Measurements from ENCODE around the gene ATP2A3.

Gene ATP2A3

DNA sequence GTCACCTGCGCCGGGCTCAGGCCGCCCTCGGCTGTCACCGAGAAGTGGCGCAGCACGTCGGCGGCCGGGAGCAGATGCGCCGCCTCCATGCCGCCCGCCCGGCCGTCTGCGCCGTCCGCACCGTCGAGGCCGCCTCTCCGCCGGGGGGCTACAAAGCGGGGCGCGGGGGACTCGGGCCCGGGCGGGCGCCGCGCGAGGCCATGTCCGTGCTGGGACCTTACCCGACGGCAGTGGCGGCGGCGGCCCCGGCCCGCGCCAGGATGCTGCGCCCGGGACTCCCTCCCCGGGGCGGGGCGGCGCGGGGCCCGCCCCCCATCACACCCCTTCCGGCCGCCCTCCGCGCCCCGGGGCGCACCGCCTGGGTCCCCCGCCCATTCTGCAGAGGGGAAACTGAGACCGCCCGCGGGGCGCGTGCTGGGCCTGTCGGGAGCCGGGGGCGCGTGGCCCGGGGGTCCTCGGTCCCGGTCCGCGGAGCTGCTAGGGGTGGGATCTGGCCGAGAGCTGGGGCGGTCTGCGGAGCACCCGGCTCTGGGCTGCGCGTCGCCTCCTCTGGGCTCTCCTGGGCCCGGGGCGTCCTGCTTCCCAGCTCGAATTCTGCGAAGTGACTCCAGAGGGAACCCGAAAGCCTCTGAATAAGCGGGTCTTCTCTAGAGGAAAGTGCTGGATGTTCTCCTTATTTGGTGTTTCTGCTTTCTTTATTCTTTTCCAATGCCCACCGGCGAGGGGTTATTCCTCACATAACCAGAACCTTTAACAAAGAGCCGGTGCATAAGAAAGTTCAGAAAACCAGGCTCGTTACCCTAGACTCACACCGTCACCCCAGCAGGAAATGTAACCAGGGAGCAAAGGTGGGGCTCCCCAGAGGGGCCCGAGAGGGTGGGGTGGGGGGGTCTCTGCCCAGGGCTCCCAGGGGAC is at the start of gene ATP2A3:
Gene ATP2A3, minus strand, starts transcription at position 235 of the 915 bp plus-strand sequence. Its CDS starts 146 bp downstream, at position 89.
- Histone ChIP-seq H4K20me1 (ENCODE audit: insufficient read depth, low read length, poor library complexity, severe bottlenecking) (peaks cover 35% of the 10 kb centered on the region), H3K27me3 (ENCODE audit: insufficient read depth, low read length, poor library complexity, severe bottlenecking) (no peaks in the 10 kb centered on the region), H3K9ac (ENCODE audit: low read depth, low read length, poor library complexity, severe bottlenecking) (peak within 1 kb of the TSS; percentile 97), H3K4me1 (ENCODE audit: insufficient read depth, low read length, poor library complexity, severe bottlenecking) (peaks cover 45% of the 10 kb centered on the region), H3K9me3 (ENCODE audit: insufficient read depth, low read depth, low read length) (no peaks in the 10 kb centered on the region), H3K79me2 (ENCODE audit: insufficient read depth, low read length) (peaks cover 44% of the 10 kb centered on the region), H2AFZ (ENCODE audit: low read length) (peak within 1 kb of the TSS; percentile 29; the same call in 1 of the 2 replicates), H3K4me3 (ENCODE audit: low read length, poor library complexity, severe bottlenecking) (peak within 1 kb of the TSS; percentile 93), H3K9me2 (replicated peaks; ENCODE audit: low read depth, low read length) (no peaks in the 10 kb centered on the region), H3K4me2 (ENCODE audit: low read depth, low read length, poor library complexity, severe bottlenecking) (peak within 1 kb of the TSS; percentile 98), H3K36me3 (ENCODE audit: insufficient read depth, low read length) (no peaks in the 10 kb centered on the region), H3F3A (ENCODE audit: low read depth) (peaks cover 7% of the 10 kb centered on the region; the same call in 1 of the 2 replicates)
- TF ChIP-seq, protein P1, sequence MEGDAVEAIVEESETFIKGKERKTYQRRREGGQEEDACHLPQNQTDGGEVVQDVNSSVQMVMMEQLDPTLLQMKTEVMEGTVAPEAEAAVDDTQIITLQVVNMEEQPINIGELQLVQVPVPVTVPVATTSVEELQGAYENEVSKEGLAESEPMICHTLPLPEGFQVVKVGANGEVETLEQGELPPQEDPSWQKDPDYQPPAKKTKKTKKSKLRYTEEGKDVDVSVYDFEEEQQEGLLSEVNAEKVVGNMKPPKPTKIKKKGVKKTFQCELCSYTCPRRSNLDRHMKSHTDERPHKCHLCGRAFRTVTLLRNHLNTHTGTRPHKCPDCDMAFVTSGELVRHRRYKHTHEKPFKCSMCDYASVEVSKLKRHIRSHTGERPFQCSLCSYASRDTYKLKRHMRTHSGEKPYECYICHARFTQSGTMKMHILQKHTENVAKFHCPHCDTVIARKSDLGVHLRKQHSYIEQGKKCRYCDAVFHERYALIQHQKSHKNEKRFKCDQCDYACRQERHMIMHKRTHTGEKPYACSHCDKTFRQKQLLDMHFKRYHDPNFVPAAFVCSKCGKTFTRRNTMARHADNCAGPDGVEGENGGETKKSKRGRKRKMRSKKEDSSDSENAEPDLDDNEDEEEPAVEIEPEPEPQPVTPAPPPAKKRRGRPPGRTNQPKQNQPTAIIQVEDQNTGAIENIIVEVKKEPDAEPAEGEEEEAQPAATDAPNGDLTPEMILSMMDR (conservative IDR thresholded peaks at IDR 0.05; ENCODE audit: low read length): no peak
- no peak for TF ChIP-seq EZH2phosphoT487 (IDR thresholded peaks at IDR 0.05; ENCODE audit: borderline replicate concordance)

DNA sequence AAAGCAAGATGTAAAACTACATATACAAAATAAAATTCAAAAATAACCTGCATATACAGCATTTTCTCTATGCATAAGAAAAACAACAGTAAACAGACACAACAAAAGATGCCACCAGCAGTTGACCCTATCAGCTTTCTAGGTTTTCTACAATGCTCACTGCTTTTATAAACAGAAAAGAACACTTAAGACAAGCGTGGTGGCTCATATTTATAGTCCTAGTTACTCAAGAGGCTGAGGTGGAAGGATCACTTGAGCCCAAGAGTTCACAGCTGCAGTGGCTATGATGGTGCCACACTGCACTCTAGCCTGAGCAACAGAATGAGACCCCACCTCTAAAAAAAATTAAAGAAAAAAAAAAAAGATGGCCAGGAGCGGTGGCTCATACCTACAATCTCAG is 46.5 kb upstream of the ATP2A3 start:
- Histone ChIP-seq H3K9me3 (ENCODE audit: insufficient read depth, low read depth, low read length) (no peaks in the 10 kb centered on the region), H3K4me3 (ENCODE audit: low read length, poor library complexity, severe bottlenecking) (no peak overlapping the region), H3F3A (ENCODE audit: low read depth) (no peaks in the 10 kb centered on the region), H3K36me3 (ENCODE audit: insufficient read depth, low read length) (peaks cover 69% of the 10 kb centered on the region; the same call in 1 of the 2 replicates), H3K79me2 (ENCODE audit: insufficient read depth, low read length) (no peaks in the 10 kb centered on the region), H3K9ac (ENCODE audit: low read depth, low read length, poor library complexity, severe bottlenecking) (no peak overlapping the region), H3K9me2 (replicated peaks; ENCODE audit: low read depth, low read length) (no peaks in the 10 kb centered on the region), H2AFZ (ENCODE audit: low read length) (no peak overlapping the region), H3K4me2 (ENCODE audit: low read depth, low read length, poor library complexity, severe bottlenecking) (no peak overlapping the region), H4K20me1 (ENCODE audit: insufficient read depth, low read length, poor library complexity, severe bottlenecking) (no peaks in the 10 kb centered on the region), H3K27me3 (ENCODE audit: insufficient read depth, low read length, poor library complexity, severe bottlenecking) (no peaks in the 10 kb centered on the region), H3K4me1 (ENCODE audit: insufficient read depth, low read length, poor library complexity, severe bottlenecking) (peaks cover 11% of the 10 kb centered on the region)
- TF ChIP-seq, protein P1 (conservative IDR thresholded peaks at IDR 0.05; ENCODE audit: low read length): no peak
- no peak for TF ChIP-seq EZH2phosphoT487 (IDR thresholded peaks at IDR 0.05; ENCODE audit: borderline replicate concordance)

DNA sequence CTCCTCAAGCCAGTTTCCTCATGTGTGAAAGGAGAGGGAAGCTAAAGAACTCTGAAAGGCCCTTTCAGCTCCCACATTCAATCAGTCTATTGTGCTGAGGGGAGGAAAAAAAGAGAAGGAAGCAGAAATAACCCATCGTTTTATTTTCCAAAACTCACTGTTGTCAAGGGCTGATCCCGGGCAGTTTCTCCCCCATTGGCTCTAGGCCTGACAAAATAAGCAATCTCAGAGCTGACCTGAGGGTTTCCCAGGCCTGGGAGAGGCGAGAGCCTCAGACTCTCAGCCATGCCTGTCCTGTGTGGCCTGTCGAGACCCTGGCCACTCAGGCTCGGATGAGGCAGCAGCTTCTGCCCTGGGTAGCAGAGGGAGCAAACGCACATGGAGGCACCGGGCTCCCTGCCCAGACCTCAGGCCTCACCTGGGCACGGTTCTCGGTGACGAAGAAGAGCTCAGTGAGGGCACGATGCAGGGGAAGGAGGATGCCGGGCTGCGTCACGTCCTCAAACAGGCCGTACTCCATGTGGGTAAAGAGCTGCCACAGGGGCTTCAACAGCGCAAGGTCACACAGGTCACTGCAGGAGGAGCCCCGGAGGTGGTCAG is 45.0 kb upstream of the ATP2A3 start:
- TF ChIP-seq, protein P1 (conservative IDR thresholded peaks at IDR 0.05; ENCODE audit: low read length): no peak
- TF ChIP-seq EZH2phosphoT487 (IDR thresholded peaks at IDR 0.05; ENCODE audit: borderline replicate concordance): no peak
- no peaks in the 10 kb centered on the region for H3K9me2 ChIP-seq (replicated peaks; ENCODE audit: low read depth, low read length)
- no peak overlapping the region for H3K4me3 ChIP-seq (ENCODE audit: low read length, poor library complexity, severe bottlenecking)
- no peaks in the 10 kb centered on the region for H3K27me3 ChIP-seq (ENCODE audit: insufficient read depth, low read length, poor library complexity, severe bottlenecking)
- no peaks in the 10 kb centered on the region for H3F3A ChIP-seq (ENCODE audit: low read depth)
- no peaks in the 10 kb centered on the region for H4K20me1 ChIP-seq (ENCODE audit: insufficient read depth, low read length, poor library complexity, severe bottlenecking)
- no peaks in the 10 kb centered on the region for H3K9me3 ChIP-seq (ENCODE audit: insufficient read depth, low read depth, low read length)
- H3K4me1 ChIP-seq (ENCODE audit: insufficient read depth, low read length, poor library complexity, severe bottlenecking): peaks cover 11% of the 10 kb centered on the region
- peaks cover 58% of the 10 kb centered on the region; the same call in 1 of the 2 replicates for H3K36me3 ChIP-seq (ENCODE audit: insufficient read depth, low read length)
- no peaks in the 10 kb centered on the region for H3K79me2 ChIP-seq (ENCODE audit: insufficient read depth, low read length)
- H2AFZ ChIP-seq (ENCODE audit: low read length): no peak overlapping the region
- H3K9ac ChIP-seq (ENCODE audit: low read depth, low read length, poor library complexity, severe bottlenecking): no peak overlapping the region
- no peak overlapping the region for H3K4me2 ChIP-seq (ENCODE audit: low read depth, low read length, poor library complexity, severe bottlenecking)
